A549 treated with ZK216348 at 1 μM for 4 hours (cell line): ENCODE measurements around the gene CST4. TPM values are rescaled to one million over a fixed set of nuclear protein-coding genes. Genes with fewer than 3 reads are reported as not detected.

Experiments
- total RNA-seq: library from RNA; stranded (reverse); fragments of 200-300 nt; extraction: Qiagen RNA extraction; gene quantifications from 5 replicates; pipeline ENCODE4 v1.2.3, GENCODE V29; 2022; ENCODE audit warnings: low read depth

The CST4 gene
- not detected in 5 replicates for total RNA-seq

GRCh38 chr20:23688684-23689398 is at the start of gene CST4:
Gene CST4, minus strand, starts transcription at chr20:23689038. Its CDS starts 69 bp downstream, at chr20:23688969.

GRCh38 chr20:23637282-23638221 is 51.3 kb downstream of the CST4 start, which contains the start of gene CST3:
Gene CST3, minus strand, starts transcription at chr20:23637955. Its CDS starts 93 bp downstream, at chr20:23637862.

Other genes with a start within 250 kb of the CST4 start
- not detected in 5 replicates for gene CSTL1, start 249.4 kb downstream of the CST4 start, total RNA-seq
- gene CST11, start 236.2 kb downstream of the CST4 start, total RNA-seq = not detected in 5 replicates
- not detected in 5 replicates for gene CST8, start 197.9 kb downstream of the CST4 start, total RNA-seq
- not detected in 5 replicates for gene CST9L, start 120.6 kb downstream of the CST4 start, total RNA-seq
- gene CST9, start 83.1 kb downstream of the CST4 start, total RNA-seq = not detected in 5 replicates
- gene CST3, start 51.1 kb downstream of the CST4 start, total RNA-seq = 221 to 423 TPM (median 396 TPM) in 5 replicates
- 0.59 to 1.5 TPM (median 0.81 TPM) in 4 of 5 replicates, not detected in the other for gene CST1, start 61.9 kb upstream of the CST4 start, total RNA-seq
- gene CST2, start 137.7 kb upstream of the CST4 start, total RNA-seq = 0.28 to 0.83 TPM (median 0.50 TPM) in 4 of 5 replicates, not detected in the other
- gene CST5, start 190.7 kb upstream of the CST4 start, total RNA-seq = not detected in 5 replicates